K562 (cell line): Measurements from ENCODE around the gene ACOT2. TPM values are rescaled to one million over a fixed set of nuclear protein-coding genes. Genes with fewer than 3 reads are reported as not detected.
"Not testable (repeated sequence)": the region's sequence is repeated elsewhere in the genome, so short reads cannot be mapped to it uniquely, and the experiment has no call there.

Experiments used
- ATAC-seq: fragments of 200-7000 bp; cut with Tn5 transposase; 3 replicates; pipeline ENCODE4 v1.9.1; 2020; ENCODE audit warnings: moderate library complexity
- BruUV-seq: library from RNA; stranded (reverse); fragments of 400-500 nt; replicated peaks from 2 replicates; lab custom pipeline; 2021; lab: Mats Ljungman, UMichigan
- CTCF ChIA-PET: fragments of 300-600 bp; formaldehyde crosslinking; extraction: SDS; loops from one replicate; lab custom pipeline; 2021; ENCODE audit warnings: low intra/inter-chr PET ratio; lab: Yijun Ruan, JAX
- POLR2A ChIA-PET: fragments of 300-600, 350-650 bp; sonication (Branson Sonifier 250); formaldehyde crosslinking; extraction: SDS; loops from one replicate; lab custom pipeline; 2021; ENCODE audit warnings: antibody characterized with exemption, inconsistent platforms; lab: Yijun Ruan, JAX
- DNase-seq, 4 experiments: peaks; one replicate each; pipeline versions ENCODE4 v3.0.0 to v3.0.0-alpha.2; 2011 to 2018; ENCODE audit warnings: low spot score in 3 of 4, mixed read lengths in 3 of 4; ENCODE audit errors: extremely low read depth in 1 of 4
- FAIRE-seq: peaks from 2 replicates; lab custom pipeline; 2011; peaks lifted over from hg19 to GRCh38; lab: Jason Lieb, UNC
- H2AFZ ChIP-seq: 2 replicates; pipeline ENCODE4 v1.6.0; 2011; ENCODE audit warnings: low read depth, low read length, control low read depth, inconsistent platforms
- H3K27ac ChIP-seq: fragments of 200-600 bp; 3 replicates; pipeline ENCODE4 v1.8.0; 2011; ENCODE audit warnings: low read depth, mild to moderate bottlenecking, control low read depth, inconsistent platforms, low read length, moderate library complexity, mixed read lengths; ENCODE audit errors: extremely low read depth
- H3K27me3 ChIP-seq, 2 experiments: fragments of 300-600 bp in 1 of 2; 2 replicates in 1 of 2; 3 replicates in 1 of 2; pipeline versions ENCODE4 v1.6.0 to v1.8.0; 2011; ENCODE audit warnings: inconsistent platforms in 2 of 2, low read length in 2 of 2, mild to moderate bottlenecking in 1 of 2, mixed read lengths in 1 of 2, moderate library complexity in 1 of 2; ENCODE audit not compliant: control insufficient read depth in 2 of 2, insufficient read depth in 2 of 2
- H3K36me3 ChIP-seq: fragments of 300-600 bp; 3 replicates; pipeline ENCODE4 v1.8.0; 2011; ENCODE audit warnings: mild to moderate bottlenecking, low read length, inconsistent platforms; ENCODE audit not compliant: control insufficient read depth, insufficient read depth
- H3K4me1 ChIP-seq, 2 experiments: fragments of 200-600 bp in 1 of 2; replicated peaks in 1 of 2; 2 replicates in 1 of 2; 3 replicates in 1 of 2; pipeline versions ENCODE4 v1.5.1 to v1.8.0; 2011; ENCODE audit warnings: inconsistent platforms in 2 of 2, low read length in 2 of 2, mild to moderate bottlenecking in 1 of 2, mixed read lengths in 1 of 2, moderate library complexity in 1 of 2; ENCODE audit not compliant: control insufficient read depth in 2 of 2, insufficient read depth in 2 of 2
- H3K4me2 ChIP-seq: 2 replicates; pipeline ENCODE4 v1.6.1; 2011; ENCODE audit warnings: low read length, control low read depth, inconsistent platforms, mixed read lengths; ENCODE audit not compliant: insufficient read depth
- H3K4me3 ChIP-seq: fragments of 200-600 bp; sonication (generic), shearing (Covaris generic); 2 replicates; pipeline ENCODE4 v1.5.1; 2016; ENCODE audit warnings: control low read depth, inconsistent platforms
- H3K79me2 ChIP-seq: fragments of 200-600 bp; 3 replicates; pipeline ENCODE4 v1.8.0; 2011; ENCODE audit warnings: low read length, inconsistent platforms; ENCODE audit not compliant: control insufficient read depth, insufficient read depth
- H3K9ac ChIP-seq, 2 experiments: 2 replicates each; pipeline versions ENCODE4 v1.6.0 to v1.6.1; 2011; ENCODE audit warnings: low read depth in 2 of 2, low read length in 2 of 2, control low read depth in 1 of 2, inconsistent platforms in 1 of 2, mild to moderate bottlenecking in 1 of 2, mixed read lengths in 1 of 2; ENCODE audit not compliant: insufficient read depth in 1 of 2
- H3K9me1 ChIP-seq: one replicate; pipeline ENCODE4 v1.6.0; 2011; ENCODE audit warnings: inconsistent platforms, mild to moderate bottlenecking, low read length, moderate library complexity; ENCODE audit not compliant: control insufficient read depth, insufficient read depth
- H3K9me3 ChIP-seq: replicated peaks from 2 replicates; pipeline ENCODE4 v1.5.1; 2011; ENCODE audit warnings: low read depth, low read length, inconsistent platforms; ENCODE audit not compliant: control insufficient read depth, insufficient read depth
- H4K20me1 ChIP-seq: replicated peaks from 2 replicates; pipeline ENCODE4 v1.6.1; 2011; ENCODE audit warnings: low read length, inconsistent platforms, mixed read lengths; ENCODE audit not compliant: control insufficient read depth, insufficient read depth
- POU5F1 ChIP-seq: fragments of 150-350 bp; IDR thresholded peaks from 2 replicates; pipeline ENCODE4 v1.6.1; 2014; ENCODE audit warnings: borderline replicate concordance, low read length, low read depth, mild to moderate bottlenecking; ENCODE audit not compliant: partially characterized antibody
- RHOXF2B ChIP-seq: fragments of 250-450 bp; sonication (Bioruptor Pico); conservative IDR thresholded peaks from 2 replicates; pipeline ENCODE4 v1.5.1; 2021
- SREBF2 ChIP-seq: sonication (generic); formaldehyde crosslinking; IDR thresholded peaks from 2 replicates; pipeline ENCODE4 v1.4.0; 2020; ENCODE audit warnings: mild to moderate bottlenecking, missing genetic modification reagents
- TRIM24 ChIP-seq, 2 experiments: fragments of 450-650 bp; IDR thresholded peaks; 2 replicates each; pipeline ENCODE4 v1.6.1; 2016
- ZBED1 ChIP-seq: IDR thresholded peaks from 2 replicates; pipeline ENCODE4 v1.6.1; 2014
- WGBS: fragments of 100-300 bp; shearing (Covaris generic); methylation state at CpG from one replicate; pipeline ENCODE4 v1.1.6; 2016; ENCODE audit warnings: low coverage, mixed read lengths; ENCODE audit not compliant: insufficient coverage; ENCODE audit errors: missing lambda C conversion rate; 5-methylcytosine and 5-hydroxymethylcytosine counted together
- in situ Hi-C: fragments of 300-500 bp; cut with MboI; formaldehyde crosslinking; loops from 4 replicates; pipeline ENCODE4 v1.15.0; 2018; ENCODE audit warnings: inconsistent platforms, mixed read lengths
- intact Hi-C: fragments of 100-400 bp; cut with micrococcal nuclease; formaldehyde crosslinking; loops from 2 replicates; pipeline ENCODE4 v1.14.2; 2022
- polyA plus RNA-seq, 8 experiments: library from polyadenylated mRNA; depleted of rRNA in 4 of 8; stranded (reverse) in 5 of 8; unstranded in 3 of 8; fragments of >200 nt; fragmentation: Nextera tagmentation in 2 of 8; fragmentation: Illumina TruSeq in 1 of 8; extraction: Ambion mirVana in 2 of 8; extraction: Trizol in 1 of 8; gene quantifications; 2 replicates each; pipeline versions ENCODE4 v1.2.1 to v1.2.3, GENCODE V29; 2011 to 2014; ENCODE audit warnings: inconsistent platforms in 1 of 8, missing spikeins in 1 of 8
- total RNA-seq, 7 experiments: library from RNA; depleted of rRNA in 6 of 7; stranded (reverse); fragments of >200 nt in 6 of 7; fragmentation: Illumina TruSeq in 2 of 7; extraction: Trizol in 2 of 7; gene quantifications; 2 replicates each; pipeline versions ENCODE4 v1.2.1 to v1.2.3, GENCODE V29; 2011 to 2021; ENCODE audit warnings: low replicate concordance in 1 of 7
- TF ChIP-seq, protein P1 (sequence below): fragments of 250-450 bp; sonication (Bioruptor Pico); IDR thresholded peaks from 2 replicates; pipeline ENCODE4 v1.4.0; 2020

The ACOT2 gene
- total and polyA plus RNA-seq, 9 of the 15 experiments (the other 6 are each of a cell fraction or from before 2014, with no cell fraction given), result 0.04 to 0.15 (median 0.04) TPM; not detected in 6

DNA sequence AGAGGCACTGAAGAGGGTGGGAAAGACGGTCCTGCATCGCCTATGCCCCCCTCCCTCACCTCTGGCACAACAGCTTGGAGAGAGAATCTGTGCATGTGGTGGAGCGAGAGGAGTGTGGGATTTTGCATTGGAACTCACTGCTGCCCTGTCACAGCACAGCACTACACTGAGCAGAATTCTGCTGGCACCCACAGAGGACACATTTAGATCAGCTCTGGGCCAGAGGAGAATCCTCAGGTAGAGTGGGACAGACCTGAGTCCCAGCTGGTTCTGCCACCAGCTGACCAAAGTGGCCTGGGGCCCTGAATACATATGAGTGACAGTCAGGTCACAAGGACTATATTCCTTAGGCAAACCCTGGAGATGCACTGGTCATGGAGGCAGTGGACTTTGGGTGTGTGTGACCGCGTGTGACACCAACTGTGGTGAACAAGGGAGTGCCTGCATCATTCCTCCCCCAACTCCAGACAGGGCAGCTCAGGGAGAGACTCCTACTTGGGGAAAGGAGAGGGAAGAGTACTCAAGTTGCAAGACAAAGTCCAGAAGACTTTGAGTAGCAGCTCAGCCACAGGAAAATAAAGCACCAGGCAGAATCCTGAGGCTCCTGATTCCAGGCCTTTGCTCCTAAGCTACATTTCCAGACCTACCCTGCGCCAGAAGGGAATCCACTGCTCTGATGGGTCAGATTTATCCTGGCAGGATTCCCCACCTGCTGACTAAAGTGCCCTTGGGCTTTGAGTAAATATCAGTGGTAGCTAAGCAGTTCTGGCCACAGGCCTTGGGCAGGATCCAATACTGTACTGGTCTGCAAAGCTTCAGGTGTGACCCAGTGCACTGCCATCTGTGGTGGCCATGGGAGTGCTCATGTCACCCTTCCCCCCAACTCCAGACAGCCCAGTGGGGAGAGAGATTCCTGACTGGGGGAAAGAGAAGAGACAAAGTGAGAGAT, 42.7 kb upstream of the ACOT2 start:
- Histone ChIP-seq H3K4me1 (no peaks in the 10 kb centered on the region), H3K79me2 (no peaks in the 10 kb centered on the region), H3K27ac (no peak overlapping the region), H3K9ac (no peak overlapping the region), H3K4me2 (no peak overlapping the region), H3K9me3 (no peaks in the 10 kb centered on the region), H2AFZ (no peak overlapping the region), H3K27me3 (0 out of 5 replicates have a peak, but pooled peaks cover 0 to 4% of the 10 kb centered on the region in 2 experiments), H3K36me3 (no peaks in the 10 kb centered on the region), H3K9me1 (no peaks in the 10 kb centered on the region), H4K20me1 (no peaks in the 10 kb centered on the region), H3K4me3 (no peak overlapping the region)
- no TSS peak for BruUV-seq
- 39% methylated on average over 6 of the region's 6 CpGs for WGBS
- CTCF ChIA-PET, result no interaction called here
- intact Hi-C loops (no loop called here), in situ Hi-C loops (loop anchor here (5.0 to 10.0 kb wide), 2 partner anchors 36 to 1188 kb away; partner anchors contain the start of genes AREL1 and FCF1)
- no peak for ATAC-seq
- TF ChIP-seq POU5F1 (no peak), ZBED1 (no peak), SREBF2 (CRISPR knock-in tag) (no peak), TRIM24 (IDR thresholded peaks at IDR 0.05) (no peak), RHOXF2B (CRISPR knock-in tag) (no peak)
- TF ChIP-seq, protein P1, sequence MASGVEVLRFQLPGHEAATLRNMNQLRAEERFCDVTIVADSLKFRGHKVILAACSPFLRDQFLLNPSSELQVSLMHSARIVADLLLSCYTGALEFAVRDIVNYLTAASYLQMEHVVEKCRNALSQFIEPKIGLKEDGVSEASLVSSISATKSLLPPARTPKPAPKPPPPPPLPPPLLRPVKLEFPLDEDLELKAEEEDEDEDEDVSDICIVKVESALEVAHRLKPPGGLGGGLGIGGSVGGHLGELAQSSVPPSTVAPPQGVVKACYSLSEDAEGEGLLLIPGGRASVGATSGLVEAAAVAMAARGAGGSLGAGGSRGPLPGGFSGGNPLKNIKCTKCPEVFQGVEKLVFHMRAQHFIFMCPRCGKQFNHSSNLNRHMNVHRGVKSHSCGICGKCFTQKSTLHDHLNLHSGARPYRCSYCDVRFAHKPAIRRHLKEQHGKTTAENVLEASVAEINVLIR, result no peak
- peak in 3 of 4 experiments; percentile 0 to 1 (median 1) for DNase-seq
- POLR2A ChIA-PET, result interaction anchor here (0.6 kb wide), 2 partner anchors 165 to 542 kb away, joined by 3 read pairs; no protein-coding TSS in a partner anchor
- FAIRE-seq, result no peak

DNA sequence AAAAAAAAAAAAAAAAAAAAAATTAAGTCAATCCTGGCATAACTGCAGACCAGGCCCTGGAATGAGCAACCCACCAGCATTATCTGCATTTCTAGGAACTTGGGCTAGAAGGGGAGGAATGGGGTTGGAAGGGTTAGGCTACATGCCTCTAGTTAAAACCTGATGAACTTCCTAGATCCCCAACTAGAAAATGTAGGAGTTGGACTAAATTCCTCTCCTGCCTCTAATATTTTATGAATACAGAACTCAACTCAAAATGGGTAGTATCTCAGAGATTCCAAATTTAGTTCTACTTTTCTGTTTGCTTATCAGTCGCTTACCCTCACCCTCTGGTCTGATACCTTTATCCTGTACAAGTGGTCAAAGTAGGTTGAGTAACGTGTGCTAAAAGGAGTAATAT, 39.7 kb upstream of the ACOT2 start:
- 0% methylated on average over 2 of the region's 2 CpGs for WGBS
- H3K79me2 ChIP-seq, H3K9ac ChIP-seq, intact Hi-C loops, BruUV-seq, H3K9me1 ChIP-seq, FAIRE-seq, H3K9me3 ChIP-seq, H3K36me3 ChIP-seq, H3K4me3 ChIP-seq, POLR2A ChIA-PET, H4K20me1 ChIP-seq, H3K27ac ChIP-seq, CTCF ChIA-PET, H3K4me1 ChIP-seq, H3K27me3 ChIP-seq, DNase-seq, H3K4me2 ChIP-seq: not testable (repeated sequence)
- ATAC-seq, result 0 out of 3 replicates have a peak, but pooled peaks have one; percentile 25
- 0 out of 2 replicates have a peak overlapping the region, but pooled peaks have one; percentile 31 for H2AFZ ChIP-seq
- in situ Hi-C loops, result loop anchor here (5.0 to 10.0 kb wide), 2 partner anchors 33 to 1185 kb away; partner anchors contain the start of genes AREL1 and FCF1

DNA sequence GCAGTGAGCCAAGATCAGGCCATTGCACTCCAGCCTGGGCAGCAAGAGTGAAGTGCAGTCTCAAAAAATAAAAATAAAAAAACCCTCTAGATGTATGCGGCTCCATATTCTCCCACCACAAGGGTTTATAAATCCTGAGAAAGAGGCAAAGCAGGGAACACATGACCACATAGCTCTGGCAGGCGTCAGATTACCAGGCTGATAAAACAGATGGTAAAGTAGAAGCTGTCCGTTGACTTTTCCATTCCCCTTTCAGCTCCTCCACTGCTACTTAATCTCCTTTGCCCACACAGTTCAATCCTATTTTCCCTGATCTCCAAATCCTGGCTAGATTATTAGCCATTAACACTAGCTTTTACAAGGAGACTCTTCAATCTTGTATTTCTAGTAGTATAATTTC, 37.0 kb upstream of the ACOT2 start:
- FAIRE-seq, H4K20me1 ChIP-seq, POLR2A ChIA-PET, H3K27ac ChIP-seq, ATAC-seq, H3K9me1 ChIP-seq, H3K9me3 ChIP-seq, H3K27me3 ChIP-seq, in situ Hi-C loops, H3K9ac ChIP-seq, H2AFZ ChIP-seq, H3K4me3 ChIP-seq, intact Hi-C loops, BruUV-seq, DNase-seq, H3K36me3 ChIP-seq, H3K79me2 ChIP-seq, H3K4me2 ChIP-seq, H3K4me1 ChIP-seq, CTCF ChIA-PET: not testable (repeated sequence)
- WGBS, result no CpG with 5 or more reads among the region's 3 CpGs
